HG03097 (cell line): ENCODE data around the gene MDFIC2.
"Not testable (repeated sequence)": the region's sequence is repeated elsewhere in the genome, so short reads cannot be mapped to it uniquely, and the experiment has no call there.

Experiments used
- ATAC-seq: cut with Tn5 transposase; IDR thresholded peaks from one replicate; pipeline ENCODE4 v1.9.1; 2021; ENCODE audit not compliant: unreplicated experiment, low FRiP score

The MDFIC2 gene

DNA sequence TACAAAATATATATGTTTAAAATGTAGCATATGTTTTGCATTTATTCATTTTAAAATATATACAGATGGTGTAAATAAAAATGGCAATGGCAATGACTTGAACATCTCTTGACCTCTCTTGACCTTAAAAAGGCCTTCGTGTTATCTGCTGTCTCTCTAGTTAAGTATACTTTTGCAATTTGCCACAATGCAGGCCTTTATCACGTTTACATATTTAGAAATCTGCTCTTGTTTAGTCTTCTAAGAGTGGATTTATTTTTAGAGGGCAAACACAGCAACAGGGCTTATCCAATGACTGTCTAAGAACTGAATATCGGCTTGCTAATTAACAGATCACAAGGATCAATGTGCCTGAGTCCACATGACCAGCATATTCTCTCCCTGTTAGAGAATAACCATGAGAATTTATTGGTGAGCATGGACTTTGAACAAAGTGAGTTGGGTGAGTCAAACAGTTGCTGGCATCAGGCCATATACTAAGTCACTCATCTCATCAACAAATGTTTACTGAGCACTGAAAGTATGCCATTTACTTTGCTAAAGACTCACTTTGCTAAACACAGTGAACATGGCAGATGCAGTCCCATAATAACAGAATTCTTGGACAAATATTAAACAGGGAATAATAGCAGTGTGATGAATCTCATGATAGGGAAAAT lies 48.2 kb downstream of the MDFIC2 start:
- ATAC-seq = no peak

DNA sequence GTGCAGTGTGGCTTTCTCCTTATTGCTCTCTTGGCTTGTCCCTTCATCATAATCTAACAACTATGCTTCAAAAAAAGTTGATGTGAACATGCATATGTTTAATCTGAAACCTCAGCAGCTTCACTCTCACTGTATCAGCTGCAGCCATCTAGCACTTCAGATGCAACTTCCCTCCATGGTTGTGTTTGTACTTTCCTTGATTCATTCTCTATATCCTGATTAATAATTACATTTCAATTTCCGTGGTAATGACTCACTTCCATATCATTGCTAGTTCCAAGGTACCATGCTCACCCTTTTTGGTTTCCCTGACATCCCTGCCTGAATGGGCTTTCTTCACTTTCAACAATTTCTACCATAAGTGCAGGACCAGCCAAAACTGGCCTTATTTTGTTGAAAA lies 51.2 kb downstream of the MDFIC2 start:
- no peak for ATAC-seq

DNA sequence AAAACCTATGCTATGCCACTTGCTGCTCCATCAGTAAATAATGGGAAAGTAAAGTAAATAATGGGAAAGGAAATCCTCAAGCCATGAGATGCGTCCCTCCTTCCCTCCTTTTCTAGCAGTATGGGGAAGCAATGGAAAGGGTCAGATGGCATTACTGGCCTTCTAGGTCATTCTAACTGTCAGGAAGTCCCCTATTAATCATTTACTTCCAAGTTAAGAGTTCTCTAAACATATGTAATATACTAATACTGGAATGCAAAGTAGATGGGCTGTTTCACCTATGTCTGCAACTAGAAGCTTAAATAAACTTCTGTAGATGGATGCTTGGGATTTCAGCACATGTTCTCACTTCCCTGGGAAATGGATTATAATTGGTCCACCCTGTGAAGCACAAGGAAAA lies 55.9 kb downstream of the MDFIC2 start:
- ATAC-seq = no peak

DNA sequence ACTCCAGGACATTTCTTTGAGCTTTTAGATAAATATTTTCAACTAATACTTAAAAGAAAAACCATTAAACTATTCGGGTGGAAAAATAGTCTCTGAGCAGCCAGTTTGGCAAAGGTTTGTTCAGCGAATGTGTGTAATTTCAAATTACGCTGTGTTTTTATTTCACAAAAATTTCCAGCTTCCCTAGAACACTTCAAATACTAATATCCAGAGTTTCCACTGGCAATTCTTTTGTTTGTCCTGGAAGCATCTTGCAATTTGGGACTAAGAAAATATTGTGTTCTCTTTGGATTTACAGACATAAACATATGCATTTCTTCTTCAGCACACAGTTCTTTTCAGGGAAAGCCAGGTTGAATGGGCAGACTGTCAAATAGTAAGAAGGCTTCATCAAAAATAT lies 61.9 kb downstream of the MDFIC2 start:
- no peak for ATAC-seq

DNA sequence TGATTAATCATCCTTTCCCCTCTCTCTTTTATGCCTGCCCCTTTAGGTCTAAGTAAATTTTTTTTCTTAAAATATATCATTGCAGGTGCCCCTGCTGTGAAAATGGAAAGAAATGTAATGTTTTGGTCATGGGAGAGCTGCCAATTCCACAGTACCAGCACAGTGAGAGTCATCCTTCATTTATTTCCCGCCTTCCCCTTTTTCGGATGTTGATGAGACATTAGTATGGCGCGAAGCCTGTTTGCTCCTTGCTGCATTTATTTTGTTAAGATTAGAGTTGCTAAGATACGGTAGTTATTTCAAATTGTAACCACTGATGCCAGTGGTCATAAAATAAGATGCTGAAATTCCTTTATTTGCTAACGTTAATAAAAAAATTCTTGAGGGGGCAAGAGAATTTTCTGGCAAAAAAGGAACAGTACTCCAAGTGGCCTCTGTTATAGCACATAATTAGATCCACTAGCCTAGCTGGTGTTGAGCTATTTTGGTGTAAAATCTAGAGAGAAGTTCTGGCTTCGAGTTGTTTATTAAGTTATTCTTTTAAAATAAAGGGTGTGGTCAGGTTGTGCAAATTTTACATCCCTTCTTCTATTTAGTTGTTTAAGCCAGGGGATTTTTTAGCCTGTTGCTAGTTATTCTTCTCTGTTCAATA lies 62.8 kb downstream of the MDFIC2 start:
- ATAC-seq = no peak

DNA sequence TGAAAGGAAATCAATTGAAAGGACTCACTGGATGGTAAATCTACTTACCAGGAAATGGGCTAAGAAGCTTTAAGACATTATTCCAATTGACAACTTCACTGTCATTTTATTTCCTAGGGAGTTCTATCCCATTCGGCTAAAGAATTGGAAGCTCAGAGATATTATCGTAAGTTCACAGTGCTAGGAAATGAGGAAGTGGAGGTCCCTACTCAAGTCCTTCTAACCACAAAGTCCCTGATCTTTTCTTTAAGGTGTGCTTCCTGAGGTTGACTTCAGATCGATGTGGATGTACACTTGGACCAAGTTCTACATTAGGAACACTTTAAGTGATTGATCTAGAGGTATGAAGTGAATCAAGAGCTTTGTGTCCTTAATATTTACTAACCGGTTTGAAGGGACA lies 63.6 kb downstream of the MDFIC2 start:
- no peak for ATAC-seq

DNA sequence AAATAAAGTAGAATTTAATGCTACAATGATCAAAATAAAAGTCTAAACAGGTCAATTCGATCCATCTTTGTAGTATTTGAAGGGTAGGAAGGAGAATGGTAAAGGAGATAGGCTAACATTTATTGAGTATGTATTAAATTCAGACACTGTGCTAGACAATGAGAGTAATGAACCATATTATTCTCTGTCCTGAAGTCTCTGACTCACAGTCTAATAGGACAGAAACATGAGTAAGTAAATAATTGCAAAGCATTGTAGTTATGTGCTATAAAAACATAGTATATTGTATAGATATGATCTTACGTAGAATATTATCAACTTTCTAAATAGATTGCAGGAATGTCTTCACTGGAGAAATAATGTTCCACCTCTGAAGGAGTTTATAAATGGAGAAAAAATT lies 64.5 kb downstream of the MDFIC2 start:
- no peak for ATAC-seq

DNA sequence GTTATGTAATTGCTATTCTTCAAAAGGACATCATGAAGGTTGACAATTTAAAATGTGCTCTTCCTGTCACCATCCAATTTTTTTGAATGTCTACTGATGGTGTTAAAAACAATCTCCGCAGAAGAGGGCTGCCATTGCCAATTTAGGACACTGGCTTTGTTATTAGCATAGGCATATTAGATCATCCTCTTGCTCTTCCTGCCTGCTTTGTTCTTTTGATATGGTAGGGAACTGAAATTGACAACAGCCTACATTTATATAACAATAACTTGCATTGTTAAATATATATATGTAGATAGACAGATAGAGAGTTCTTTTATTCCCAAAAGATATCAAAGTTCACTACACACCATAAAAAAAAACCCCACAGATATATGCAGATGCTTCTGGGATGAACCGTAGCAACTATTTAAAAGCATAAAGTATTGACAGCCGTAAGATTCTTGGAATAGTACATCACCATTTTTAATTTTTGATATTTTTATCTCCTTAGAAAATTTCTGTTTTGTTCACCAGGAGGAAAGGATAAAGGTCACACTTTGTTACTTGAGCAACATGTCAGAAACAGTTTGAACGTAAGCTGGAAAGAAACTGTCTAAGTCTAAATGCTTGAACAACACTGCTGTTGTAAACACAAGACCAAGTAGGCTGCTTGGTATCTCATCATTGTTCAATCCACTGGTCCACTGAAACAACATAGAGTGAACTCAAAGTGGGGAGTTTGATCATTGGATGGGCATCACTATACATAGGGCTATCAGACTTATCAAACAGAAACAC lies 66.5 kb downstream of the MDFIC2 start:
- no peak for ATAC-seq

DNA sequence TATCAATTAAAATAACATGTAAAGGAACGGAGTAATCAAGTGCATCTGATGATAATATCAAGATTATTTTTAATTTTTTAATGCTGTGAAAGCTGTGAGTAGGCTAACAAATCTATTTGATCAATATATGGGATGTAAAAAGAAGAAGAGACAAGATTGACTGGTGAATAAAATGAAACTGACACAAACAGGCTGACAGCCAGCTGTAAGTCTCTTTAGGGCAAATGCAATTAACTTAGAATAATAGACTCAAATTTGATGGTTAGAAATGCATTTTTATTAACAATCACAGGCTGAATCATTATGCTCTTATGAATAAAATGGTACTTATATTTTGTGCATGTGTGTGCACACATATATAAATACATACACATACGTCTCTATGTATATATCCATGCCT lies 68.0 kb downstream of the MDFIC2 start:
- ATAC-seq = no peak

DNA sequence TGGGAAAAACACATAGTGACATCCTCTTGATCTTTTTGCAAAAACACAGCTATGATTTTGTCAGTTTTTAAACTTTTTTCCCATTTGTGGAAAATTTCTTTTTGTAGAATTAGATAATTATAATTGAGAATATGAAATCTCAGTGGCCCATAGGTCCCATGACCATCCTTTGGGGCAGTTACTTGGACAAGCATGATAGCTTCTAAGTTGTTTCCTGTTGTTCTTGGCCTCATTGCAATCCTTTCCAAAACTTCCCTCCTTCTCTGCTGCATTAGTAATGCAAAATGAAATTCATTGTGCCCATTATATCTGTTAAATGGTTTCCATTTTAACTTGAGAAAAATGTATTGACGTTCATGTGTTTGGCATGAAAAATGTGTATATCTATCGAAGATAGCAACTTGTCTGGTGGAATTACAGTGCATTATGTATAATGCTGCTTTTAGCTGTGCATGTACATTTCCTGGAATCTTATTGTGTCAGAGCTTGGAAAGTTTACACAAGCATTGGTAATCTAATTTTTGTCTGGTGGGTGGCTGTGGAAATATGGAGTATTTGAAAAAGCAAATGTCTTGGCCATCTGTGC lies 70.0 kb downstream of the MDFIC2 start:
- no peak for ATAC-seq

DNA sequence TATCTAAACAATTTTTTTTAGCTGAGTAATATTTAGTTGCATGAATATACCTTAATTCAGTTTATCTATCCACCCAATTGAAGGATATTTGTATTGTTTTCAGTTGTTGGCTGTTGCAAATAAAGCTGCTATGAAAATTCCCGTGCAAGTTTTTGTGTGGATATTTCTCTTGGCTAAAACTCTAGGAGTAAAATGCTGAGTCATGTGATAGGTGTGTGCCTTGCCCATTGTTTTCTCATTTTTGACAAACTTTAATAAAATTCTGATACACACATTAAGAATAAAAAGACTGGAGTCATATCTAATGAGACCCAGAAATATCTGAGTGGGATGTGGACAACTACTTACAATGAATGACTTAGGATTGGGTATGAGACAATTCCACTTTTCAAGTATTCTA lies 78.6 kb downstream of the MDFIC2 start:
- no peak for ATAC-seq

DNA sequence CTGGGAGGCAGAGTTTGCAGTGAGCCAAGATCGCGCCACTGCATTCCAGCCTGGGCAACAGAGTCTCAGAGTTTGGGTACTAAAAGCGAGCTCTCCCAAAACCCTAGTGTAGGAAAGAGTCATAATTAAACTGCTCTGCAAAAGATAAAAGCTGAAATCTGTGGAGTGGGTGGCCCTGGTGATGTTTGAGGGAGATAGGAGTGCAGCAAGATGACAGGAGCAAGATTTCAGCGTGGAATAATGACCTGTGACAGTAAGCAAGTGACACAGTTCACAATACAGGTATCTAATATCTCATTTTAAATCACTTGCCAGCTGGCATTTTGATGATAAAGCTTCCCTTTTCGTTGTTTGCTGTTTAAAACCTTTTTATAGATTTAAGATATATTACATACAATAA lies 79.3 kb downstream of the MDFIC2 start:
- no peak for ATAC-seq

DNA sequence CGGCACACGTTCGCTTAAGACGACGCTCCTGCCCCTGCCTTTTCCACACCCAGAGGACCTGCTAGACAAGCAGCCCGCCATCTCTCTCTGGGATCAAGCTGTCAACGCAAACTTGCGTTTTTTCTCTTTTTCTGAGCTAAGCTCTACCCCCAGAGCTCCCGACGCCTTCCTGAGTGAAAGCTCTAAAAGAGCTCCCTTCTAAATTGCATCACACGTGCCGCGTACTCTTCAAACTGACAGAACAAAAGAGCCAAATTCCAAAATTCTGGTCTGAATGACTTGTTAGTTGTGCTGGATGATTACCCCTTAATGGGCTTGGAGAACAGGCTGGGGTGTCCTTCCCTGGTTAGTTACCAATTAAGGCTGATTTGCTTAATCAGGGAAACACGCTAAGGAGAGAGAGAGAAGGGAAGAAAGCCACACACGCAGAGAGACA lies 81.2 kb downstream of the MDFIC2 start:
- ATAC-seq = no peak

DNA sequence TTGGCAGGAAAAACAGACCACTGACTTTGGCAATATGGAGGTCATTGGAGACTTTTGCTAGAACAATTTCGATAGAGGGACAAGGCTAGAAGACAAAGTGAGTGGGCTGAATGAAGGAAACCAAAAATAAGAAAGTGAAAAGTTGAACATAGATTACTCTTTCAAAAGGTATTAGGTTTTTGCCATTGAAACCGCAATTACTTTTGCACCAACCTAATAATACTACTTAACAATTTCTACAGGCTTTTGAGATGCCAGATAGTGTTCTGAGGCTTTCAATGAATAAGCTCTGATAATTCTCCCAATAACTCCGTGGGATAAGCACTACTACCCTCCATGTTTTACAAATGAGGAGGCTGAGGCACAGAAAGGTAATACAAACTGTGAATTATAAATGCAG lies 85.0 kb downstream of the MDFIC2 start:
- ATAC-seq = no peak

DNA sequence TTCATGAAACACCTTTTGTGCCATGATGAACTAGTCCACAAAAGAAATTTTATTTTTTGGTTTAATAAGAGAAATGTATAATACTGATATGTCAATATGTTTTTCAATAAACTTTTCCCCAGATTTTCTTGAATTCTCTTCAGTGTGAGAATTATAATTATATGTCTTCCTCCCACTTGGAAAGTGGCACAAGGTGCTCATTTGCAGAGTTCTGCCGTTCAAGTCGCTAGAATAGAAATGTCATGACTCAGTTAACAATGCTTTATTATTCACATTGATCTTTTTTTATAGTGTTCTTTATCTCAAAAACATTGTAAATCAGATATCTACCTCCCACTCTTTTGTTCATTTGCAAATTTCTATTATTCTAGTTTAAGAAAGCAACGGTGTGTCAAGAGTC lies 87.3 kb downstream of the MDFIC2 start:
- ATAC-seq = no peak

DNA sequence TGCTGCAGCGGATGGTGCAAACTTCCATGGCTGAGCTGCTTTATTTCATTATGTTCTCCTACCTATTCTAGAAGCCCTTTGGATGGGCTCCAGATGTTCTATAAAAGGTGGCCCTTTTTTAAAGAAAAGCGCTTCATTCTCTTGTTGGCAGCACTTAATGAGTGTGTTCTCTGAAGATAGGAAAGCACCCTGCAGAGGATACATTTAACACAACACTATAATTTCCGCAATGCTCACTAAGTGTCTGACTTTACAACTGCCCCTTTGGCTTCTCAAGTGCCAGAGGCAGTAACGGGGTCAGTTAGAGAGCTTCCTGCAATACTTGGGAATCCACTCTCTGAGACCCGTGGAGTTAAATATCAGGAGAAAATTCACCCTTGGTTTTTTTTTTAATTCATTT lies 88.1 kb downstream of the MDFIC2 start:
- no peak for ATAC-seq

DNA sequence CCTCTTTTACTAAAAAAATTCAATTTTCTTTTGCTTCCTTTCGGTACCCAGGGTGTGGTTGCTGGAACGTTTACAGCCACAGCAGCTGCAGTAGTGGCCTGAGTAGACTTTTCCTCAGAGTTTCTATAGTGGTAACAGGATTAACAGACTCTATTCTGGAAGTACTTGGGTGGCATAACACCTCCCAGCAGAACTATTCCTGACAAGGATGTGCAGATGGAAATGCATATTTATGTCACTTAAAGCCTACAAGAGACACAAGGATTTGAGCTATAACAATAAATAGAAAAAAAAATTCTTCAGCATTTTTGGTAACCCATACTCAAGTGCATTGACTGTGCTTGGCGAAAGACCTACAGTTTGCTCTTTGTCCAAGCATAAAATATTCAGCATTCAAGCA lies 94.0 kb downstream of the MDFIC2 start:
- no peak for ATAC-seq

DNA sequence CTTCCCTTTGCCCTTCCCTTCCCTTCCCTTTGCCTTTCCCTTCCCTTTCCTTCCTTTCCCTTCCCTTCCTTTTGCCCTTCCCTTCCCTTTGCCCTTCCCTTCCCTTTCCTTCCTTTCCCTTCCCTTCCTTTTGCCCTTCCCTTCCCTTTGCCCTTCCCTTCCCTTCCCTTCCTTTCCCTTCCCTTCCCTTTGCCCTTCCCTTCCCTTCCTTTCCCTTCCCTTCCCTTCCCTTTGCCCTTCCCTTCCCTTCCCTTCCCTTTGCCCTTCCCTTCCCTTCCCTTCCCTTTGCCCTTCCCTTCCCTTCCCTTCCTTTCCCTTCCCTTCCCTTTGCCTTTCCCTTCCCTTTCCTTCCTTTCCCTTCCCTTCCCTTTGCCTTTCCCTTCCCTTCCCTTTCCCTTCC lies 101.2 kb downstream of the MDFIC2 start:
- ATAC-seq = not testable (repeated sequence)

DNA sequence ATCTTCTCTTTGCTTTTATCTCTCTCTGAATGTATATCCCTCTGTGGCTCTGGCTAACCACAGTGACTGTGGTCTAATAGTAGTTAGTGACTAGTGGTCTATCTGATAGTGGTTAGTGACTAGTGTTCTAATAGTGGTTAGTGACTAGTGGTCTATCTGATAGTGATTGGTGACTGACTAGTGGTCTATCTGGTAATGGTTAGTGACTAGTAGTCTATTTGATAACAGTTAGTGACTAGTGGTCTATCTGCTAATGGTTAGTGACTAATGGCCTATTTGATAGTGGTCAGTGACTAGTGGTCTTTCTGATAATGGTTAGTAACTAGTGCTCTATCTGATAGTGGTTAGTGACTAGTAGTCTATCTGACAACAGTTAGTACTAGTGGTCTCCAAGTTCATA lies 110.5 kb downstream of the MDFIC2 start:
- ATAC-seq = no peak

DNA sequence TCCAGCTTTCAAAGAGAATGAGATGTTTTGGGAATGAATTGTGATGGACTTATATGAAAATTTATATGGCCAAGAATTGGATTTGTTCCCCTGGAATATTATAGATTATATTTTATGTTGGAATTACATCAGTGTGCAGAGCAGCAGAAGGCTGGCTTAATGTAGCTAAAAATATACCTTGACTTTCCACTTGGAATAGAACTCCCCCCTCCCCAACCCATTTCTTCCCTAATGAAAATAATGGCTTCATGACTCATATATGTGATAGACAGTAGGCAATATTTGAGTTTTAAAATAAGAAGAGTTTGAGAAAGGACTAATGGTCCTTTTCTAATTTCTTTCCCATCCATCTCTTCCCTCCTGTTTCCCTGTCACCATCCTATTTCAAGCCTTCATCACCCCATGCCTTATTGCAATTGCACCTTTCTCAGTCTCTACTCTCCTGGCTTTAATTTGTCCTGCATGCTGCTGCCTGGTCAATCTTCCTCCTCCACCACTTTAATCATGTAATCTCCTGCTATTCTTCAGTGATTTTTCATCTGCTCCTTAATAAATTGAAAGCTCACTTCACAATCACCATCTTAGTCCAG lies 122.5 kb downstream of the MDFIC2 start:
- ATAC-seq = no peak

DNA sequence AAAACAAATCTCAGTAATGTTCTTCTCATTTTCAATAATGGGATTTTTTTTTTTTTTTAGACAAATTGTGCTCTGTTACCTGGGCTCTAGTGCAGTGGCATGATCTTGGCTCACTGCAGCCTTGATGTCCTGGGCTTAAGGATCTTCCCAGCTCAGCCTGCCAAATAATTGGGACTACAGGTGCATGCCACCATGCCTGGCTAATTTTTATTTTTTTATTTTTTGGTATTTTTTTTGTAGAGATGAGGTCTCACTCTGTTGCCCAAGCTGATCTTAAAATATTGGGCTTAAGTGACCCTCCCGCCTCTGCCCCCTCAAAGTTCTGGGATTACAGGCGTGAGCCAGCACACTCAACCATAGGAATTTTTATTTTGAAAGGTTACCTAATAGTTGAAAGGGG lies 126.2 kb downstream of the MDFIC2 start:
- ATAC-seq = no peak
